Astrocyte of the cerebellum (primary cell): ENCODE measurements around the gene PATJ.

Experiments
- DNase-seq: peaks from one replicate; pipeline ENCODE4 v3.0.0-alpha.2; 2011; ENCODE audit warnings: low read depth
- H3K4me3 ChIP-seq: 2 replicates; pipeline ENCODE4 v1.5.1; 2011; ENCODE audit warnings: mild to moderate bottlenecking, low read depth, low read length, moderate library complexity
- in situ Hi-C: cut with HindIII; loops from 2 replicates; pipeline ENCODE4 v1.10.0; 2017; ENCODE audit warnings: low sequenced_read_pairs
- TF ChIP-seq, protein P1 (sequence below): IDR thresholded peaks from 2 replicates; pipeline ENCODE4 v1.5.1; 2012; ENCODE audit warnings: low read length, low read depth, moderate library complexity, mild to moderate bottlenecking; ENCODE audit errors: missing control alignments

The PATJ gene

GRCh38 chr1:61752921-61753389 is 10.7 kb downstream of the PATJ start:
- in situ Hi-C loops = no loop called here
- no peak for DNase-seq
- TF ChIP-seq, protein P1, sequence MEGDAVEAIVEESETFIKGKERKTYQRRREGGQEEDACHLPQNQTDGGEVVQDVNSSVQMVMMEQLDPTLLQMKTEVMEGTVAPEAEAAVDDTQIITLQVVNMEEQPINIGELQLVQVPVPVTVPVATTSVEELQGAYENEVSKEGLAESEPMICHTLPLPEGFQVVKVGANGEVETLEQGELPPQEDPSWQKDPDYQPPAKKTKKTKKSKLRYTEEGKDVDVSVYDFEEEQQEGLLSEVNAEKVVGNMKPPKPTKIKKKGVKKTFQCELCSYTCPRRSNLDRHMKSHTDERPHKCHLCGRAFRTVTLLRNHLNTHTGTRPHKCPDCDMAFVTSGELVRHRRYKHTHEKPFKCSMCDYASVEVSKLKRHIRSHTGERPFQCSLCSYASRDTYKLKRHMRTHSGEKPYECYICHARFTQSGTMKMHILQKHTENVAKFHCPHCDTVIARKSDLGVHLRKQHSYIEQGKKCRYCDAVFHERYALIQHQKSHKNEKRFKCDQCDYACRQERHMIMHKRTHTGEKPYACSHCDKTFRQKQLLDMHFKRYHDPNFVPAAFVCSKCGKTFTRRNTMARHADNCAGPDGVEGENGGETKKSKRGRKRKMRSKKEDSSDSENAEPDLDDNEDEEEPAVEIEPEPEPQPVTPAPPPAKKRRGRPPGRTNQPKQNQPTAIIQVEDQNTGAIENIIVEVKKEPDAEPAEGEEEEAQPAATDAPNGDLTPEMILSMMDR = no peak
- no peak overlapping the region for H3K4me3 ChIP-seq

GRCh38 chr1:61753998-61754508 is 11.8 kb downstream of the PATJ start:
- TF ChIP-seq, protein P1 = no peak
- DNase-seq = no peak

DNA sequence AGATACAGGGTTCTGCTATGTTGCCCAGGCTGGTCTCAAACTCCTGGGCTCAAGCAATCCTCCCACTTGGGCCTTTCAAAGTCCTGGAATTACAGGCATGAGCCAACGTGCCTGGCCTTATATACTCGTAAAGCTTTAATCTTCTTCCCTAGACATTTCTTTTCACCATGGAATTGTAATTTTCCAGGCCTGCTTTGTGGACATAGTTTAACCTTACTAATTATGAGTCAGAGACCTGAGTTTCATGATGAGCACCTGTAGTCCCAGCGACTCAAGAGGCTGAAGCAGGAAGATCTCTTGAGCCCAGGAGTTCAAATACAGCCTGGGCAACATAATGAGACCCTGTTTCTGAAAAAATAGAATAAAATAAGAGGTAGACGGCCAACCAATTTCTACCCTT is 12.3 kb downstream of the PATJ start:
- in situ Hi-C loops = no loop called here
- H3K4me3 ChIP-seq = no peak overlapping the region
- TF ChIP-seq, protein P1 = no peak
- no peak for DNase-seq

More at GRCh38 chr1:61753998-61754508, 11.8 kb downstream of the PATJ start:
- in situ Hi-C loops = no loop called here
- no peak overlapping the region for H3K4me3 ChIP-seq

- DNase-seq = no peak
- no peak overlapping the region for H3K4me3 ChIP-seq
- in situ Hi-C loops = no loop called here
- TF ChIP-seq, protein P1 = no peak
Observed at GRCh38 chr1:61756773-61757172, 14.5 kb downstream of the PATJ start.

DNA sequence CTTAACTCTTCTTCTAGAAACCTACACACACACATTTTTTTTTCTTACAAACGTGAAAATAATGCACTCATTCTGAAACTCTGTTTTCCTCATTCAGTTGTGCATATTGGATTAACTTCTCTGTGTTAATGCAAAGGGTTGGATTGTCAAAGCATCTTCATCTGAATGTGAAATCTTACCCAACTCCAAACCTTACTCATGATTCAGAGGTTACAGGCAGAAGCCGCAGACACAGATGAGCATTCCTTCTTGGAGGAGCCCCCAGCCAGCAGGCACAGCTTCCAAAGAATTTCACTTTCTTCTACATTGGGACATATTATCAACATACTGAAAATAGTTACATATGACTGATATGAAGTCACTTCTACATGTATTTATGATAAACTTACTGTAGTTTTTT is 15.7 kb downstream of the PATJ start:
- no peak for DNase-seq
- no peak overlapping the region for H3K4me3 ChIP-seq
- in situ Hi-C loops = no loop called here
- TF ChIP-seq, protein P1 = no peak

DNA sequence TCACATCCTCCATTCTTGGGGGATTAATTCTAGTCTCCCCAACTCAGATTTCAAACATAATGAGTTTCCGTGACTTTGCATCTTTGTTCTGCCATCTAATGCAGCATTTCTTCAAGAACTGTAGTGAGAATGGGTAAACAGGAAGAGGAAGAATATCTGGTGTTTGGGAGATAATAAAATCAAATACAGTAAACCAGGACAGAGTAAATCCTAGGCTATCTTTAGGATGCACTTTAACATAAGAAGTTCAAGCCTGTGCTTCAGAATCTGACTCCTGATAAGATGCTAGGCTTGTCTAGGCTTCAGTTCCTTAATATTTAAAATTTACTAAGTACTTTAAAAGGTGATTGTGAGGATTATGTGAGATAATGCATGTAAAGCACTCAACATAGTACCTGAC is 27.9 kb downstream of the PATJ start:
- H3K4me3 ChIP-seq = no peak overlapping the region
- TF ChIP-seq, protein P1 = no peak
- in situ Hi-C loops = no loop called here
- no peak for DNase-seq

DNA sequence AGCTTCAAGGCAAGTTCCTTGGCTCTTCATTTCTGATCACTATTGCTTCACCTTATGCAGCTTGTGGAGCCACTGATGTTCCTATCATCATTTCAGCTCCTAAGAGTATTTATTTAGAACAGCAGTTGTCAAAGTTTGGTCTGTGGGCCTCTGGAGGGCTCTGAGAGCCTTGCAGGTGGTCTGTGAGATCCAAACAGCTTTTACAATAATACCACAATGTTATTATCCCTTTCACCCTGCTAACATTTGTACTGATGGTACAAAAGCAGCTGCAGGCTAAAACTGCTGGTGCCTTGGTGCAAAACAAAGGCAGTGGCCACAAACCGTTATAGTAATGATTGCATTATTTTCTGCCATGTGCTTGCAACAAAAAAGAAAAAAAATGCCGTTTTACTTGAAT is 33.8 kb downstream of the PATJ start:
- TF ChIP-seq, protein P1 = no peak
- H3K4me3 ChIP-seq = no peak overlapping the region
- no peak for DNase-seq
- in situ Hi-C loops = no loop called here
